PC-9 (cell line): Measurements from ENCODE around the gene PCNT.

Source experiments
- CTCF ChIP-seq: fragments of 200-600 bp; sonication (generic); conservative IDR thresholded peaks from 2 replicates; pipeline ENCODE4 v1.6.1; 2017; ENCODE audit warnings: mixed run types, antibody characterized with exemption, mild to moderate bottlenecking, moderate library complexity
- EZH2 ChIP-seq: fragments of 200-600 bp; sonication (generic); IDR thresholded peaks from 2 replicates; pipeline ENCODE4 v1.8.0; 2017; ENCODE audit warnings: antibody characterized with exemption, low read depth

DNA sequence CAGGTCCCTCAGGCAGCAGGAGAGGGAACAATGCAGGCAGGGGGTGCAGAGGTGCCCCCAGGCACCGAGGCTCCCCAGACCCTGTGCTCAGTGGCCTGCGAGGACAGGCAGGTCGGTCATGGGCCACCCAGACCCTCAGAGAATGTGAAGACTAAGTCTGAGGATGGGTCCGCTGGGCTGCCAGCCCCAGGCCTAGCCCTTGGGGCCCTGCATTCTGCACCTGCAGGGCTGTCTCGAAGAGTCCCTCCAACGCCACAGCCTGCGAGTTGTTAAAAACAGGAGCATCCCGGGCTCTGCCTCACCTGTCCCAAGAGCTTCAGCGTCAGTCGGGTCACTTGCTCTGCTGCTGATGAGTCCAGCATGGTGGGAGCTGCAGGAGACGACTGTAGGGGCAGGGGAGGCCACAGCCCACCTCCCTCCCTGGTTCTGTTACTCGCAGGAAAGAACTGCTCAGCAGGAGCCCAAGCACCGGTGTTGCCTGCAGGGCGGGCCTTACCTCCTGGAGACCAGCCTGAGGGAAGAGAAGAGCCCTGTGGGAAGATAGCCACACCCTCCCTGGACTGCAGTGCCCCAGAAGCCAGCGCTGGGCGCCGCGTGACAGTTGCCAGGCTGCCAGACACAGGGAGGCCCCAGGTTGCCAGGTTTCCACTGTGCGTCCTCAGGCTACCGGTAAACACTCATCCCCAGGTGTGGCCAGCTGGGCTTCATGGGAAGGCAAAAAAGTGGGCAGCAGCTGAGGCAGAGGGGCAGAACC is 6.1 kb upstream of the PCNT start:
- TF ChIP-seq CTCF (no peak), EZH2 (no peak)
